ENCODE results near the gene CFL1. TPM values are rescaled to one million over a fixed set of nuclear protein-coding genes. Genes with fewer than 3 reads are reported as not detected.

The CFL1 gene
- total RNA-seq, 1 donor from 2014 or later = 2,365 TPM

GRCh38 chr11:65886826-65887722 is 29.1 kb upstream of the CFL1 start:
- DNase-seq (ENCODE audit: low read depth) = no peak
- peak overlapping the region; percentile 94 for H3K4me3 ChIP-seq (ENCODE audit: low read depth, low read length)
- no peak for TF ChIP-seq CTCF (conservative IDR thresholded peaks at IDR 0.05; ENCODE audit: low read depth, low read length)

DNA sequence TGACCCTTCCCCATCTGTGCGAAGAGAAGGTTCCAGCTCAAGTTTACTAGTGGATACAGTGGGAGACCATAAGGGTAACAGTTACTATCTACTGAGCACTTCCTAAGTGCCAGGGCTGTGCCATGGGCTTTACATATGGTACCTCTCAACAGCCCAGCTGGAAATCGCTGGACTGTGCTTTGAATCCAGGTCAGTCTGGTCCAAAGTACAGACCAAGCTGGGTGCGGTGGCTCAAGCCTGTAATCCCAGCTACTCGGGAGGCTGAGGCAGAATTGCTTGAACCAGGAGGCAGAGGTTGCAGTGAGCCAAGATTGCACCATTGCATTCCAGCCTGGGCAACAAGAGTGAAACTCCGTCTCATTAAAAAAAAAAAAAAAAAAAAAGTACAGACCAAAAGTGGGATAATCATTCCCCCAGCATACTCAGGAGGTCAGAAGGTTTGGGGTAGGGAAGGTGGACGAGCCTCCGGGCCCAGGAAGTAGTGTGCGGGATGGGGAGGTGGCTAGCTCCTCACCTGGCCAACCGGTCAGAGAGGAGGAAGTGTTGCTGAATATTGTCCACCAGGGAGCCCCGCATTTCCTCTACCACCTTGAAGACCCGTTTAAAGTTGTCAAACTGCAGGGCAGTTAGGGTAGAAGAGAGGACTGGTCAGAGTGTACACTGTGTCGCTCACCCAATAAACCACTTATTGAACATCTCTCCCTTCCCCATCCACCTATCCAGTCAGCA is 28.0 kb upstream of the CFL1 start:
- no peak for DNase-seq (ENCODE audit: low read depth)
- H3K4me3 ChIP-seq (ENCODE audit: low read depth, low read length) = no peak overlapping the region
- no peak for TF ChIP-seq CTCF (conservative IDR thresholded peaks at IDR 0.05; ENCODE audit: low read depth, low read length)

GRCh38 chr11:65885231-65885630 is 27.3 kb upstream of the CFL1 start:
- no peak overlapping the region for H3K4me3 ChIP-seq (ENCODE audit: low read depth, low read length)
- no peak for DNase-seq (ENCODE audit: low read depth)
- TF ChIP-seq CTCF (conservative IDR thresholded peaks at IDR 0.05; ENCODE audit: low read depth, low read length) = no peak

DNA sequence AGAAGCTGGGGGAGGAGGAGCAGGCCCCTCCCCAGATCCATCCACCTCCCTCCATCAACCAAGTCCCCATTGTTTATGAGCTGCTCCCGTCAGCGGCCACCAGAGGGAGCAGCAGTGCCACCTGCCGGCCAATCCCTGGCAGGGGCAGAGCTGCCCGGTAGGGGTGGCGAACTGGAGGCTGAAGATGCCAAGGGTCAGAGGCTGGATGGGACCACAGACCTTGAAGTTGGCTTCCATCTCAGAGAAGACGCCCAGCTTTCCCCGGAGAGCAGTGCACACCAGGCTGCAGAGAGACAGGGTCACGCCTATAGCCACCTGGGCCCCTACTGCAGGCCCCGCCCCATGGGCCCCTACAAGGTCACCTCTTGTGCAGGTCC is 26.7 kb upstream of the CFL1 start:
- H3K4me3 ChIP-seq (ENCODE audit: low read depth, low read length) = no peak overlapping the region
- peak; percentile 100 for TF ChIP-seq CTCF (conservative IDR thresholded peaks at IDR 0.05; ENCODE audit: low read depth, low read length)
- DNase-seq (ENCODE audit: low read depth) = no peak

GRCh38 chr11:65883786-65884715 is 26.1 kb upstream of the CFL1 start:
- TF ChIP-seq CTCF (conservative IDR thresholded peaks at IDR 0.05; ENCODE audit: low read depth, low read length) = no peak
- H3K4me3 ChIP-seq (ENCODE audit: low read depth, low read length) = no peak overlapping the region
- no peak for DNase-seq (ENCODE audit: low read depth)

DNA sequence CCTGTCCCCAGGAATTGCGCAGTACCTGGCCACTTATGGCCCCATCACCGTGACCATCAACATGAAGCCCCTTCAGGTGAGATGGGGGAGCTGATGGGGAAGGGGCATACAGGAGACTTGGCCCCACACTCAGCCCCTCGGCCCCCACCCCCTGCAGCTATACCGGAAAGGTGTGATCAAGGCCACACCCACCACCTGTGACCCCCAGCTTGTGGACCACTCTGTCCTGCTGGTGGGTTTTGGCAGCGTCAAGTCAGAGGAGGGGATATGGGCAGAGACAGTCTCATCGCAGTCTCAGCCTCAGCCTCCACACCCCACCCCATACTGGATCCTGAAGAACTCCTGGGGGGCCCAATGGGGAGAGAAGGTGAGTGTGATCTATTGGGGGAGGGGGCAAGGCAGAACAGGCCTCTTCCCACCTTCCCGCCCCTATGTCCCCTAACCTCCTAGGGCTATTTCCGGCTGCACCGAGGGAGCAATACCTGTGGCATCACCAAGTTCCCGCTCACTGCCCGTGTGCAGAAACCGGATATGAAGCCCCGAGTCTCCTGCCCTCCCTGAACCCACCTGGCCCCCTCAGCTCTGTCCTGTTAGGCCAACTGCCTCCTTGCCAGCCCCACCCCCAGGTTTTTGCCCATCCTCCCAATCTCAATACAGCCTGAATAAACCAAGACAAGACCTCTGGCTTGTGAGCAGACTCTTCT is 25.2 kb upstream of the CFL1 start:
- H3K4me3 ChIP-seq (ENCODE audit: low read depth, low read length) = no peak overlapping the region
- DNase-seq (ENCODE audit: low read depth) = no peak
- no peak for TF ChIP-seq CTCF (conservative IDR thresholded peaks at IDR 0.05; ENCODE audit: low read depth, low read length)
